Mesothelial cell of epicardium (in vitro differentiated cells): ENCODE measurements around the gene ANO10. TPM values are rescaled to one million over a fixed set of nuclear protein-coding genes. Genes with fewer than 3 reads are reported as not detected.

Source experiments
- DNase-seq, 2 experiments: peaks; one replicate each; pipeline ENCODE4 v3.0.0; 2021; ENCODE audit warnings: low spot score in 2 of 2; ENCODE audit not compliant: unreplicated experiment in 2 of 2
- H3K27ac Mint-ChIP-seq: 2 replicates; pipeline ENCODE4 v1.8.0; 2021; ENCODE audit warnings: mixed read lengths
- H3K27me3 Mint-ChIP-seq: 2 replicates; pipeline ENCODE4 v1.8.0; 2021; ENCODE audit warnings: low read depth, mixed read lengths
- H3K36me3 Mint-ChIP-seq: 2 replicates; pipeline ENCODE4 v1.8.0; 2021; ENCODE audit warnings: mixed read lengths
- H3K4me1 Mint-ChIP-seq: 2 replicates; pipeline ENCODE4 v1.8.0; 2021; ENCODE audit warnings: mixed read lengths
- H3K4me3 Mint-ChIP-seq: 2 replicates; pipeline ENCODE4 v1.8.0; 2021; ENCODE audit warnings: mild to moderate bottlenecking, moderate library complexity, mixed read lengths
- H3K9me3 Mint-ChIP-seq: 2 replicates; pipeline ENCODE4 v1.8.0; 2021; ENCODE audit warnings: mixed read lengths
- CTCF ChIP-seq: fragments of 200-600 bp; sonication (generic); IDR thresholded peaks from one replicate; pipeline ENCODE4 v1.5.0; 2021; ENCODE audit warnings: antibody characterized with exemption; ENCODE audit not compliant: unreplicated experiment
- total RNA-seq: library from RNA; stranded (reverse); gene quantifications from 3 replicates; pipeline ENCODE4 v1.2.1, GENCODE V29; 2021

ANO10 gene
- total RNA-seq, 1 donor from 2014 or later: 29.8 TPM

- Mint-ChIP-seq H3K4me1 (peaks cover 2% of the 10 kb centered on the region), H3K4me3 (no peak overlapping the region), H3K27me3 (no peaks in the 10 kb centered on the region), H3K27ac (no peak overlapping the region), H3K36me3 (no peaks in the 10 kb centered on the region), H3K9me3 (no peaks in the 10 kb centered on the region)
- TF ChIP-seq CTCF: no peak
- DNase-seq: no peak
Observed at GRCh38 chr3:43540624-43541023, 81.2 kb downstream of the ANO10 start.

DNA sequence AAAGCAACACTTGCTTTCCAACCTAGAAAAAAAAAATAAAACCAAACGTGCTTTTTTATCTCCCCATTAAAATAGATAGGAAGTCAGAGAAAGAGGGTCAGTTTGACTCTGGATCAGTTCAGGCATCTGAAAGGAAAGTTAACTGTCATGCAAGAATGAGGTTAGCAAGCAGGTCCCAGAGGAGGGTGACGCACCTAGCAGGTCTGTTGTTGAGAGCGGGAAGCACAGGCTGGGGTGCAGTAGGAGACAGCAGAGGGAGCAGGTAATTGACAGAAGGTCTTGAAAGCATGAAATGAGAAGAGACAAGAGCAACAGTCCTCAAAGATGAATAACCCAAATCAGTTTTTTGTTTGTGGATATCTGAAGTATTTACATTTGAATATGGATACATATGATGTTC, 82.5 kb downstream of the ANO10 start:
- H3K27ac Mint-ChIP-seq: no peak overlapping the region
- H3K4me1 Mint-ChIP-seq: peaks cover 2% of the 10 kb centered on the region
- no peak overlapping the region for H3K4me3 Mint-ChIP-seq
- no peaks in the 10 kb centered on the region for H3K36me3 Mint-ChIP-seq
- no peak for DNase-seq
- H3K27me3 Mint-ChIP-seq: no peaks in the 10 kb centered on the region
- TF ChIP-seq CTCF: no peak
- no peaks in the 10 kb centered on the region for H3K9me3 Mint-ChIP-seq

GRCh38 chr3:43537225-43537624, 84.6 kb downstream of the ANO10 start:
- no peak for TF ChIP-seq CTCF
- no peaks in the 10 kb centered on the region for H3K27me3 Mint-ChIP-seq
- no peaks in the 10 kb centered on the region for H3K36me3 Mint-ChIP-seq
- DNase-seq: no peak
- H3K27ac Mint-ChIP-seq: no peak overlapping the region
- H3K4me3 Mint-ChIP-seq: no peak overlapping the region
- H3K9me3 Mint-ChIP-seq: no peaks in the 10 kb centered on the region
- peaks cover 2% of the 10 kb centered on the region for H3K4me1 Mint-ChIP-seq

DNA sequence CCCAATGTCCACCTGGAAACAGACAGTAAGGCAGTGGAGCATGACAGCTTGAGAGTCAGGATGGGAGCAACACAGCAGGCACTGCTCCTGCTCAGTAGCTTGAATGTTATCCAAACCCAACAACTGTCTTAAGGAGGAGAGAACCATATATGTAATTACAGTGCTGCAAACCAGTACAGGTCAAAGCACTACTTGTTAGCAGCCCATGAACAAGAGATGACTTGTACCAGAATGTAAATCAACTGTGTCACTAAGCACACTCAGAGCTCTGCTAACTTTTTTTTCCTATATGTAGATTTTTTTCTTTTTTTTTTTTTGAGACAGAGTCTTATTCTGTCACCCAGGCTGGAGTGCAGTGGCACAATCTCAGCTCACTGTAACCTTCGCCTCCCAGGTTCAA, 87.1 kb downstream of the ANO10 start:
- no peak for TF ChIP-seq CTCF
- Mint-ChIP-seq H3K4me1 (no peaks in the 10 kb centered on the region), H3K27me3 (no peaks in the 10 kb centered on the region), H3K4me3 (no peak overlapping the region), H3K9me3 (no peaks in the 10 kb centered on the region), H3K27ac (no peak overlapping the region), H3K36me3 (peaks cover 2% of the 10 kb centered on the region)
- DNase-seq: no peak

DNA sequence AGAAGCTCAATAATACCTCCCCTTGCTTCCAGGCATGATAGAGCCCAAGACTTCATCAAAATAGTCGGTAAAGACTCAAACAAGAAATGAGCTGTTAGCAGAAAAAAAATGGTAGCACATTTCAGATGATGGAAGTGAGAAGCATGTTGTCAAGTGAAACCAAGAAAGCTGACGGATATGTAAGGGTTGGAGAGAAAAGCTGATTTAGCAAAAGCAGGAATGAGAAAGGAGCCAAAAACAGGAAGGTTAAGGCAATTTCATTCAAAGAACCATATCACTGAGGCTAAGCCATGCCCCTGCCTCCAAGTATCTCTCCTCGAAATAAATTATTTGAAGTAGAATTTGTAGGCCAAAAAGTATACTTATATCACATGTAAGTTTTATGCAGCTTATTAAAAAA, 88.8 kb downstream of the ANO10 start:
- no peak for TF ChIP-seq CTCF
- DNase-seq: no peak
- Mint-ChIP-seq H3K27ac (no peak overlapping the region), H3K4me1 (no peaks in the 10 kb centered on the region), H3K36me3 (peaks cover 11% of the 10 kb centered on the region), H3K9me3 (peaks cover 13% of the 10 kb centered on the region), H3K27me3 (no peaks in the 10 kb centered on the region), H3K4me3 (no peak overlapping the region)

DNA sequence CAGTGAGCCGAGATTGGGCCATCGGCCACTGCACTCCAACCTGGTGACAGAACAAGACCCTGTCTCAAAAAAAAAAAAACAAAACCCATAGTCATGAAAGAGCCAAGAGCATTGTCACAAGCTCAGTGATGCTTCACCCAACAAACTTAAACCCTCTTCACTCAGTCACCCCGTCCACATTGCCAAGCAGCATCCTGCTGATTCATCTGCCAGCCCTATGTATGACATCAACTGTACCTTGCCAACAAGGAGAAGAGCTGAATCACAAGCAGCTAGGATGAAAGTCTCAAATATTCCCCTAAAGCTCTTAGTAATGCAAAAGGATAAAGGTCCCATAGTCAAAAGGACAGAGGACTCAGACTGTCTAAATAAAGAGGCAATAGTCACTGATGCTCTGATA, 90.0 kb downstream of the ANO10 start:
- H3K4me1 Mint-ChIP-seq: no peaks in the 10 kb centered on the region
- H3K27ac Mint-ChIP-seq: no peak overlapping the region

More for the DNA sequence above, 90.0 kb downstream of the ANO10 start:
- Mint-ChIP-seq H3K9me3 (peaks cover 19% of the 10 kb centered on the region), H3K4me3 (no peak overlapping the region), H3K27me3 (no peaks in the 10 kb centered on the region), H3K36me3 (peaks cover 16% of the 10 kb centered on the region)
- TF ChIP-seq CTCF: no peak
- no peak for DNase-seq
